ENCODE data around the gene UBE2C. TPM values are rescaled to one million over a fixed set of nuclear protein-coding genes. Genes with fewer than 3 reads are reported as not detected.
A peak's percentile ranks its signal among the peaks of the same experiment; 100 is the strongest.

Gene UBE2C
- total and polyA plus RNA-seq, 2 donors (not counting 1 experiment from before 2014, with no cell fraction given) = 0.54 to 2.4 TPM

DNA sequence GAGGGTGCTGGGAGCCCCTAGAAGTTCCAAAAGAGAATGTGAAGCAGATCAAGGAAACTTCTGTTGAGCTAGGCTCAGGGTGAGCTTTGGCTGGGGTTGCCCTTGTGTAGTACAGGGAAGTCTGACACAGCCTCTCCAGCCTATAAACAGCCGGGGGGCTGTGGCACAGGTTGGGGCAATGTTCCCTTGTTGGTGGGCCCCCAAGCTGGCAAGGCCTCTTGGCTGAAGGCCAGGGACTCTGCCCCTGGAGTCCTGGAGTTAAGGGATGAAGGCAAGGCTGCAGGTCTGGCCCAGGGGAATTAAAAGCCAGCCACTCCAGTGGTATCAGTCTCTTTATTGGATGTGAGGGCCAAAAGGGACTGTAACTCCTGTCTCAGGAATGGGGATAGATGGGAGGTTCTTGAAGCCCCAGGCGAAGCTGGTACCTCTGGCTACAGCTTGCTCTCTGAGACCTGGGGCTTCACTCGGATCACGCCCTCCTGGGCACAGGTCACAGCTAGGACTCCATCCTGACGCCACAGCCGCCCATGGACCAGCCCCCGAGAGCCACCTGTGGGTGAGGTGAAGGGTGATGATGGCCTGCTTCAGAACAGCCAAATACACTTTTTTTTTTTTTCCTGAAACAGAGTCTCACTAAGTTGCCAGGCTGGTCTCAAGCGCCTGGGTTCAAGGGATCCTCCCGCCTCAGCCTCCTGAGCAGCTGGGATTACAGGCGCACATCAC lies 29.1 kb downstream of the UBE2C start:
- intact Hi-C loops (cut with micrococcal nuclease) = no loop called here
- H3K9ac ChIP-seq (ENCODE audit: low read length) = no peak overlapping the region
- no peaks in the 10 kb centered on the region for H3K9me3 ChIP-seq (ENCODE audit: control extremely low read depth in 1 of 3, control insufficient read depth in 2 of 3, insufficient read depth in 1 of 3, low read length in 2 of 3)
- no peak for TF ChIP-seq EZH2 (IDR thresholded peaks at IDR 0.05; ENCODE audit: borderline replicate concordance, insufficient read depth, low read depth, low read length, poor library complexity, severe bottlenecking)
- TF ChIP-seq CTCF (IDR thresholded peaks at IDR 0.05) = no peak
- H3K27me3 Mint-ChIP-seq = no peaks in the 10 kb centered on the region
- peak overlapping the region; percentile 21 to 79 for H3K27ac ChIP-seq (ENCODE audit: low read length in 2 of 2)
- peak overlapping the region in 1 of 5 experiments; percentile 20 for H3K4me3 ChIP-seq (ENCODE audit: control extremely low read depth in 1 of 5, extremely low read depth in 1 of 5, insufficient read depth in 1 of 5, low read depth in 2 of 5, low read length in 4 of 5)
- H3K9me3 Mint-ChIP-seq (ENCODE audit: insufficient read depth) = no peaks in the 10 kb centered on the region
- no peaks in the 10 kb centered on the region for H3K79me2 ChIP-seq (ENCODE audit: control insufficient read depth, insufficient read depth, low read length)
- H3K27me3 ChIP-seq (replicated peaks in 1 of 4; ENCODE audit: control extremely low read depth in 1 of 4, control insufficient read depth in 3 of 4, insufficient read depth in 4 of 4, low read length in 3 of 4) = no peaks in the 10 kb centered on the region
- no peak for ATAC-seq (ENCODE audit: low read depth)
- ChIA-PET POLR2A (interaction anchor here (1.1 to 1.6 kb wide), 3 partner anchors 8 to 93 kb away, joined by 3 to 5 read pairs (median 4); partner anchors contain the start of genes ACOT8, SNX21 and ZSWIM3), CTCF (interaction anchor here (0.9 to 1.7 kb wide), 6 partner anchors 9 to 129 kb away, joined by 3 to 5 read pairs (median 4); partner anchors contain the start of gene ZSWIM1)
- peaks cover 18% of the 10 kb centered on the region for H3K4me1 Mint-ChIP-seq
- H3K27ac Mint-ChIP-seq = peak overlapping the region; percentile 79
- peak overlapping the region; percentile 33 for H3K4me3 Mint-ChIP-seq
- H3K4me1 ChIP-seq (ENCODE audit: control insufficient read depth in 2 of 2, insufficient read depth in 2 of 2, low read length in 2 of 2) = peaks cover 14 to 21% of the 10 kb centered on the region in 2 donors
- peaks cover 13 to 46% of the 10 kb centered on the region in 2 experiments for H3K36me3 ChIP-seq (replicated peaks in 1 of 2; ENCODE audit: control extremely low read depth in 1 of 2, control insufficient read depth in 1 of 2, extremely low read depth in 1 of 2, insufficient read depth in 2 of 2, low read length in 1 of 2)
- H2AFZ ChIP-seq (ENCODE audit: insufficient read depth, low read depth, low read length, poor library complexity, severe bottlenecking) = peak overlapping the region; percentile 48
- H3K4me2 ChIP-seq (replicated peaks; ENCODE audit: low read depth, low read length, poor library complexity, severe bottlenecking) = peak overlapping the region; percentile 60
- DNase-seq = no peak
- 98% methylated on average over 7 of the region's 10 CpGs for whole genome bisulfite sequencing (ENCODE audit: insufficient coverage)
- no peaks in the 10 kb centered on the region for H4K20me1 ChIP-seq (ENCODE audit: control insufficient read depth, insufficient read depth, low read length, poor library complexity, severe bottlenecking)
